Activated naive CD4-positive, alpha-beta T cell treated with anti-CD3 and anti-CD28 coated beads, Interleukin-2, amount 50 U/mL, for 72 hours (primary cell): ENCODE data around the gene SLC27A3. TPM values are rescaled to one million over a fixed set of nuclear protein-coding genes. Genes with fewer than 3 reads are reported as not detected.

ENCODE experiments used
- ATAC-seq, 2 donors: fragments of 150-1000 bp; cut with Tn5 transposase; 2 replicates each; pipeline ENCODE4 v1.10.0; 2021; ENCODE audit warnings: mild to moderate bottlenecking in 2 of 2, moderate library complexity in 2 of 2
- DNase-seq, 2 donors: peaks; one replicate each; pipeline ENCODE4 v3.0.0; 2021 to 2022; ENCODE audit warnings: low spot score in 2 of 2
- H3K27ac Mint-ChIP-seq, 2 donors: one replicate each; pipeline ENCODE4 v1.8.0; 2022; ENCODE audit warnings: mild to moderate bottlenecking in 2 of 2, mixed read lengths in 2 of 2
- H3K36me3 Mint-ChIP-seq, 2 donors: one replicate each; pipeline ENCODE4 v1.8.0; 2022; ENCODE audit warnings: mixed read lengths in 2 of 2
- H3K9me3 Mint-ChIP-seq, 2 donors: one replicate each; pipeline ENCODE4 v1.8.0; 2022; ENCODE audit warnings: mixed read lengths in 2 of 2
- total RNA-seq, 2 donors: library from RNA; stranded (reverse); gene quantifications; one replicate each; pipeline ENCODE4 v1.2.3, GENCODE V29; 2022

The SLC27A3 gene
- total RNA-seq, 2 donors from 2014 or later: 7.0 to 8.3 TPM

DNA sequence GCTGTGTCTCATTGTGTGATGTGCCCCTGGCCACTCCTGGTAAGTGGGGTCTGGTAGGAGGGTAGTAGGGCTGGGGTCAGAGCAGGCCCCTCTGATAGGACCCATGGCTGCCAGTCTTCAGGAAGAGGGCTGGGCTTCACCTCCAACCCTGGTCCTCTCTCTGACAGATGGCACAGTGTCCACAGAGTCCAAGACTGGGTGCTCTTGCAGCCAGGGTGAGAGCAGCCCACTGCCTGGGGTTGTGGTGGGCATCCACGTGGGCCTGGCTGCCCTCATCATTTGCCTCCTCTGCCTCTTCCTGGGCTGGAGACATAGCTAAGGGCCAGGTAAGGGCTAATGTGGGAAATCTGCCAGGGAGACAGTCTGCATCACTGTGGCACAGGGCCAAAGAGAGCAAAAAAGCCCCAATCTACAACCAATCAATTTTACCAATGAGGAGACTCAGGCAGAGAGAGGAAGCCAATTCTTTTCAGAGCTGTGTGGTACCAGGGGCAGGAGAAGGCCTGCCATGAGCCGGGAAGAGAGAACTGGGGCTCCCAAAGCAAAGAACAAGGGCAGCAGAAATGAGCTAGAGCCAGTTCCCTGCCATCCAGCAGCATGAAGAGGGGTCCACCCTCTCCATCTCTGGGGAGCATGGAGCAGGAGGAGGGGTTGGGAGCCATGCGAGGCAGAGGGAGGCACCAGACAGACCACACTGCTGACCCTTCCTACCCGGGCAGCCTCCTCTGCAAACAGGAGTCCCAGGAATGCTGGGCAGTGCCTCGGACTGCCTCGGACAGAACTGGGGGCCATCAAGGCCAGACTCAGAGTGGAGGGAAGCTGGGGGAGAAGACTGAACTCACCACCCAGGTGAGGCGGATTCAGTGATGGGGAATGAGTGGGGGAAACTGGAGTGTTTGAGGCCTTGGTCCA lies 26.8 kb downstream of the SLC27A3 start:
- no peak for ATAC-seq
- Mint-ChIP-seq H3K9me3 (no peaks in the 10 kb centered on the region), H3K27ac (peak overlapping the region; percentile 74 to 83), H3K36me3 (peaks cover 0 to 19% of the 10 kb centered on the region in 2 donors)
- no peak for DNase-seq

GRCh38 chr1:153803470-153804056 lies 28.4 kb downstream of the SLC27A3 start:
- DNase-seq (no peak), ATAC-seq (no peak)
- Mint-ChIP-seq H3K36me3 (peaks cover 0 to 19% of the 10 kb centered on the region in 2 donors), H3K27ac (peak overlapping the region; percentile 49 to 78), H3K9me3 (no peaks in the 10 kb centered on the region)

GRCh38 chr1:153804112-153804511 lies 28.9 kb downstream of the SLC27A3 start:
- ATAC-seq (no peak), DNase-seq (no peak)
- Mint-ChIP-seq H3K27ac (peak overlapping the region; percentile 49 to 52), H3K36me3 (peaks cover 0 to 19% of the 10 kb centered on the region in 2 donors), H3K9me3 (no peaks in the 10 kb centered on the region)

GRCh38 chr1:153805042-153805745 lies 30.0 kb downstream of the SLC27A3 start:
- DNase-seq (peak; percentile 76 to 79), ATAC-seq (peak; percentile 96 to 98)
- Mint-ChIP-seq H3K27ac (peak overlapping the region; percentile 18 to 93), H3K9me3 (no peaks in the 10 kb centered on the region), H3K36me3 (peaks cover 0 to 19% of the 10 kb centered on the region in 2 donors)

- DNase-seq (no peak), ATAC-seq (peak; percentile 23 to 32)
- Mint-ChIP-seq H3K9me3 (no peaks in the 10 kb centered on the region), H3K27ac (peak overlapping the region; percentile 18 to 93), H3K36me3 (peaks cover 2 to 19% of the 10 kb centered on the region in 2 donors)
These were observed 30.9 kb downstream of the SLC27A3 start for GRCh38 chr1:153805886-153806719.

DNA sequence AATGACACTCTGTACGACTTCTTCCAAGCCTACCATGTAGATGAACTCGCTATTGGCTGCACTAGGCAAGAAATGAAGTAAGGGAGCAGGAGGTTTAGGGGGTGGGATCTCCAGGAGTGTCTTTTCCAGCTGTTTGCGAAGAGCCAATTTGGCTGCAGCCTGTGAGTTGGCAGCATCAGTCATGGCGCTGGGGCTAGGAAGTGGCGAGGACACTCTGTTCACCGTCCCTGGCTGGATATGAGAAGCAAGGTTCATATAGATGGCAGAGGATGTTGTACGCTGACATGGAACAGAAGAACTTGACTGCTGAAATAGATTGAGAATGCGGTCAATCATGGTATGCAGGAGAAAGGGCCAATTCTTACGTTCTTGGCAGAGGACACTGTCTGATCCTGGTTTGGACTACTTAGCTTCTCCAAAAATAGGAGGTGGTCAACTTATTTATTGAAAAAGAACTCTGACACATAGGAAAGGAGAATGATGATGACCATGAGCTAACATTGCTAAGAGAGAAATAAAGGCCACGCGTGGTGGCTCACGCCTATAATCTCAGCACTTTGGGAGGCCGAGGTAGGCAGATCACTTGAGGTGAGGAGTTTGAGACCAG lies 41.2 kb downstream of the SLC27A3 start:
- Mint-ChIP-seq H3K36me3 (peaks cover 11 to 13% of the 10 kb centered on the region in 2 donors), H3K9me3 (no peaks in the 10 kb centered on the region), H3K27ac (no peak overlapping the region)
- ATAC-seq (no peak), DNase-seq (no peak)

GRCh38 chr1:153818876-153819275 lies 43.7 kb downstream of the SLC27A3 start:
- ATAC-seq: no peak
- H3K9me3 Mint-ChIP-seq: no peaks in the 10 kb centered on the region
- H3K36me3 Mint-ChIP-seq: peaks cover 6 to 9% of the 10 kb centered on the region in 2 donors
- DNase-seq: no peak
- peak overlapping the region in 1 of 2 donors; percentile 25 for H3K27ac Mint-ChIP-seq

DNA sequence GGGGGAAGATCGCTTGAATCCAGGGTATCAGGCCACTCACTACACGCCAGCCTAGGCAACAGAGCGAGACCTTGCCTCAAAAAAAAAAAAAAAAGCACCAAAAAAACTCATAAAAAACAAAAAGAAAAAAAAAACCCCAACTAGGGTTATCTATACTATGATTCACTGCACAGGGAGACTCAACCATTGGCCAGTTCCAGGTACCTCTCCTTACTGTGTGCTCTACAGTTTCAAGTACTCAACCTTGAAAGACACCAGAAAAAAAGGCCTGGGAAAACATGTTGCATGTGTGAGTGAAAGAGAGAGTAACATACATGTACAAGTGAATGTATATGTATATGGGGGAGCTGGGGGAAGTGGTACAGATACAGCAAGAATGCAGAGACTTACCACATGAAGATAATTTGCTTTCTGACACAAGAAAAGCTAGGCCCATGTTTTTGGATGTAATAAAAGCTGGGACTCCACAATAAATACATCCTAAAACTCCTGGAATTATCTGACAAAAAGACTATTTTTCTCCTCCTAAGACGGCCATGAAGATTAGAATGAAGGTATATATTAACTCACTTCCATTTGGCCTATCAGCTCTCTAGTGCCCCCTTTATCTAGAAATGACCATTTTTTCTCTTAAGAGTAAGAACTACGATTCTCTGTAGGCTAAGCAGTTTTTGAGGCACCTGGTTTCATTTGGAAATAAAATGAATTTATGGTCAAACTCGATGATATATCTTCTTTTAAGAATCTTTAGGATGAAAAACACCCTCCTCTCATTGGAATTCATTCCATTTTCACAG lies 52.2 kb downstream of the SLC27A3 start:
- H3K27ac Mint-ChIP-seq: no peak overlapping the region
- ATAC-seq (peak; percentile 76), DNase-seq (no peak)
- H3K9me3 Mint-ChIP-seq: no peaks in the 10 kb centered on the region
- H3K36me3 Mint-ChIP-seq: peaks cover 0 to 6% of the 10 kb centered on the region in 2 donors

Other genes starting within 250 kb of the SLC27A3 start
- gene S100A6, start 239.4 kb upstream of the SLC27A3 start, total RNA-seq: 100 to 1,000 TPM; 260 to 445 TPM
- gene S100A5, start 234.5 kb upstream of the SLC27A3 start, total RNA-seq: 1 to 10 TPM; 2.0 to 3.9 TPM
- gene S100A4, start 229.6 kb upstream of the SLC27A3 start, total RNA-seq: 100 to 1,000 TPM; 186 to 368 TPM
- gene S100A3, start 226.1 kb upstream of the SLC27A3 start, total RNA-seq: not detected
- 1 to 10 TPM; 1.0 to 7.8 TPM for gene S100A2, start 209.6 kb upstream of the SLC27A3 start, total RNA-seq
- gene S100A16, start 162.3 kb upstream of the SLC27A3 start, total RNA-seq: not detected
- not detected for gene S100A14, start 159.1 kb upstream of the SLC27A3 start, total RNA-seq
- gene S100A13, start 147.9 kb upstream of the SLC27A3 start, total RNA-seq: 1 to 10 TPM; 4.2 to 6.0 TPM
- gene S100A1, start 147.0 kb upstream of the SLC27A3 start, total RNA-seq: not detected
- 10 to 100 TPM; 83.3 to 91.3 TPM for gene CHTOP, start 141.3 kb upstream of the SLC27A3 start, total RNA-seq
- 10 to 100 TPM; 16.1 to 35.4 TPM for gene SNAPIN, start 116.7 kb upstream of the SLC27A3 start, total RNA-seq
- 100 to 1,000 TPM; 247 to 316 TPM for gene ILF2, start 104.4 kb upstream of the SLC27A3 start, total RNA-seq
- gene NPR1, start 96.7 kb upstream of the SLC27A3 start, total RNA-seq: not detected
- 10 to 100 TPM; 58.2 to 64.9 TPM for gene INTS3, start 47.4 kb upstream of the SLC27A3 start, total RNA-seq
- gene GATAD2B, start 147.6 kb downstream of the SLC27A3 start, total RNA-seq: 100 to 1,000 TPM in 1 of 2 donors, 10 to 100 TPM in 1; 58.7 to 102 TPM
- 100 to 1,000 TPM; 131 to 132 TPM for gene DENND4B, start 171.3 kb downstream of the SLC27A3 start, total RNA-seq
- 100 to 1,000 TPM in 1 of 2 donors, 10 to 100 TPM in 1; 67.6 to 174 TPM for gene CRTC2, start 183.2 kb downstream of the SLC27A3 start, total RNA-seq
- 10 to 100 TPM; 54.9 to 96.6 TPM for gene SLC39A1, start 188.1 kb downstream of the SLC27A3 start, total RNA-seq
- 10 to 100 TPM in 1 of 2 donors, 1 to 10 TPM in 1; 8.9 to 12.0 TPM for gene CREB3L4, start 192.5 kb downstream of the SLC27A3 start, total RNA-seq
- gene JTB, start 202.3 kb downstream of the SLC27A3 start, total RNA-seq: 100 to 1,000 TPM in 1 of 2 donors, 10 to 100 TPM in 1; 51.0 to 130 TPM
- 10 to 100 TPM; 13.4 to 22.1 TPM for gene RAB13, start 210.9 kb downstream of the SLC27A3 start, total RNA-seq
- gene RPS27, start 215.4 kb downstream of the SLC27A3 start, total RNA-seq: 1,000 to 10,000 TPM; 1,375 to 1,502 TPM